ENCODE results near the gene NAT16. TPM values are rescaled to one million over a fixed set of nuclear protein-coding genes. Genes with fewer than 3 reads are reported as not detected.

The NAT16 gene
- total and polyA plus RNA-seq, 10 of the 15 experiments (the other 5 are each of a cell fraction or from before 2014, with no cell fraction given): not detected

DNA sequence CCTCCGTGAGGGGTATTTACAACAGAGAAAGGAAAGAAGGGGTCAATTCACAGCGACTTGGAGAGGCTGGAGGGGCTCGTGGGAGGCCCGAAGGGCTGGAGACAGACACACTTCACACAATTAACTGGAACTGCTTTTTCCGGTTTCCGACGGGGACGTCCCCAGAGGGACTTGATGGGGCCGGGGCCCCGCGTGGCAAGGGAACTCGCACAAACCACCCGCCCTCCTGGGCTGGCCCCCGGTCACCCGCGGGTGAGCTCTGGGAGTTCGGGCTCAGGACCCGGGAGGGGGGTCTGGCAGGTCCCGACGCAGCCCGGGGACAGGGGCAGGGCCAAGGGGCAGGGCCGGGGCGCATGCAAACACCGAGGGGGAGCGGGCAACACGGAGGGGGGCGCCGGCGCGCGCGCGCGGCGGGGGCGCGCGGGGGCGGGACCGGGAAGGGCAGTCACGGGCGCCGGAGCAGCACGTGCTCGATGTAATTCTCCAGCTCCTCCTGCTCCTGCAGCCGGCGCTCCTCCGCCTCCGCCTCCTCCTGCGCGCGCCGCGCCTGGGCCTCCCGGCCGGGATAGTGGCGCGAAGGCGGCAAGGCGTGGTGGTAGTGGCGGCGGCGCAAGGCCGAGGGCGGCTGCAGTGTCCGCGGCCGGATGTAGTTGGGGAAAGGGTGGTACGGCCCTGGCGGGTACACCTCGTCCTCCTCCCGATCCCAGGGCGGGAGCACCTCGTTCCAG lies 17.4 kb downstream of the NAT16 start (continued):
- TF ChIP-seq, protein P1, sequence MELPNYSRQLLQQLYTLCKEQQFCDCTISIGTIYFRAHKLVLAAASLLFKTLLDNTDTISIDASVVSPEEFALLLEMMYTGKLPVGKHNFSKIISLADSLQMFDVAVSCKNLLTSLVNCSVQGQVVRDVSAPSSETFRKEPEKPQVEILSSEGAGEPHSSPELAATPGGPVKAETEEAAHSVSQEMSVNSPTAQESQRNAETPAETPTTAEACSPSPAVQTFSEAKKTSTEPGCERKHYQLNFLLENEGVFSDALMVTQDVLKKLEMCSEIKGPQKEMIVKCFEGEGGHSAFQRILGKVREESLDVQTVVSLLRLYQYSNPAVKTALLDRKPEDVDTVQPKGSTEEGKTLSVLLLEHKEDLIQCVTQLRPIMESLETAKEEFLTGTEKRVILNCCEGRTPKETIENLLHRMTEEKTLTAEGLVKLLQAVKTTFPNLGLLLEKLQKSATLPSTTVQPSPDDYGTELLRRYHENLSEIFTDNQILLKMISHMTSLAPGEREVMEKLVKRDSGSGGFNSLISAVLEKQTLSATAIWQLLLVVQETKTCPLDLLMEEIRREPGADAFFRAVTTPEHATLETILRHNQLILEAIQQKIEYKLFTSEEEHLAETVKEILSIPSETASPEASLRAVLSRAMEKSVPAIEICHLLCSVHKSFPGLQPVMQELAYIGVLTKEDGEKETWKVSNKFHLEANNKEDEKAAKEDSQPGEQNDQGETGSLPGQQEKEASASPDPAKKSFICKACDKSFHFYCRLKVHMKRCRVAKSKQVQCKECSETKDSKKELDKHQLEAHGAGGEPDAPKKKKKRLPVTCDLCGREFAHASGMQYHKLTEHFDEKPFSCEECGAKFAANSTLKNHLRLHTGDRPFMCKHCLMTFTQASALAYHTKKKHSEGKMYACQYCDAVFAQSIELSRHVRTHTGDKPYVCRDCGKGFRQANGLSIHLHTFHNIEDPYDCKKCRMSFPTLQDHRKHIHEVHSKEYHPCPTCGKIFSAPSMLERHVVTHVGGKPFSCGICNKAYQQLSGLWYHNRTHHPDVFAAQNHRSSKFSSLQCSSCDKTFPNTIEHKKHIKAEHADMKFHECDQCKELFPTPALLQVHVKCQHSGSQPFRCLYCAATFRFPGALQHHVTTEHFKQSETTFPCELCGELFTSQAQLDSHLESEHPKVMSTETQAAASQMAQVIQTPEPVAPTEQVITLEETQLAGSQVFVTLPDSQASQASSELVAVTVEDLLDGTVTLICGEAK (IDR thresholded peaks at IDR 0.05; ENCODE audit: borderline replicate concordance): no peak
- TF ChIP-seq TAF1 (IDR thresholded peaks at IDR 0.05; ENCODE audit: borderline replicate concordance, low read depth, low read length) (no peak), IKZF1 (conservative IDR thresholded peaks at IDR 0.05) (peak; percentile 50), KAT2A (conservative IDR thresholded peaks at IDR 0.05; ENCODE audit: control insufficient read depth, low read depth, low read length) (no peak), MEF2A (IDR thresholded peaks at IDR 0.05; ENCODE audit: insufficient read depth, low read depth, low read length) (no peak), FOXK2 (IDR thresholded peaks at IDR 0.05) (no peak), POLR2AphosphoS2 (IDR thresholded peaks at IDR 0.05; ENCODE audit: low read depth, low read length) (no peak), STAT3 (IDR thresholded peaks at IDR 0.05; ENCODE audit: low read depth, low read length) (no peak), CBFB (IDR thresholded peaks at IDR 0.05; ENCODE audit: low read depth) (no peak), NFYB (IDR thresholded peaks at IDR 0.05; ENCODE audit: insufficient read depth, low read depth, low read length) (no peak), SUZ12 (IDR thresholded peaks at IDR 0.05; ENCODE audit: unreplicated experiment) (no peak)
- TF ChIP-seq, protein P2, sequence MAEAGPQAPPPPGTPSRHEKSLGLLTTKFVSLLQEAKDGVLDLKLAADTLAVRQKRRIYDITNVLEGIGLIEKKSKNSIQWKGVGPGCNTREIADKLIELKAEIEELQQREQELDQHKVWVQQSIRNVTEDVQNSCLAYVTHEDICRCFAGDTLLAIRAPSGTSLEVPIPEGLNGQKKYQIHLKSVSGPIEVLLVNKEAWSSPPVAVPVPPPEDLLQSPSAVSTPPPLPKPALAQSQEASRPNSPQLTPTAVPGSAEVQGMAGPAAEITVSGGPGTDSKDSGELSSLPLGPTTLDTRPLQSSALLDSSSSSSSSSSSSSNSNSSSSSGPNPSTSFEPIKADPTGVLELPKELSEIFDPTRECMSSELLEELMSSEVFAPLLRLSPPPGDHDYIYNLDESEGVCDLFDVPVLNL (IDR thresholded peaks at IDR 0.05; ENCODE audit: low read depth, low read length): no peak
- TF ChIP-seq, protein P3, sequence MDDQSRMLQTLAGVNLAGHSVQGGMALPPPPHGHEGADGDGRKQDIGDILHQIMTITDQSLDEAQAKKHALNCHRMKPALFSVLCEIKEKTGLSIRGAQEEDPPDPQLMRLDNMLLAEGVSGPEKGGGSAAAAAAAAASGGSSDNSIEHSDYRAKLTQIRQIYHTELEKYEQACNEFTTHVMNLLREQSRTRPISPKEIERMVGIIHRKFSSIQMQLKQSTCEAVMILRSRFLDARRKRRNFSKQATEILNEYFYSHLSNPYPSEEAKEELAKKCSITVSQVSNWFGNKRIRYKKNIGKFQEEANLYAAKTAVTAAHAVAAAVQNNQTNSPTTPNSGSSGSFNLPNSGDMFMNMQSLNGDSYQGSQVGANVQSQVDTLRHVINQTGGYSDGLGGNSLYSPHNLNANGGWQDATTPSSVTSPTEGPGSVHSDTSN (IDR thresholded peaks at IDR 0.05; ENCODE audit: insufficient replicate concordance, low read depth, low read length): no peak
- TF ChIP-seq, protein P4, sequence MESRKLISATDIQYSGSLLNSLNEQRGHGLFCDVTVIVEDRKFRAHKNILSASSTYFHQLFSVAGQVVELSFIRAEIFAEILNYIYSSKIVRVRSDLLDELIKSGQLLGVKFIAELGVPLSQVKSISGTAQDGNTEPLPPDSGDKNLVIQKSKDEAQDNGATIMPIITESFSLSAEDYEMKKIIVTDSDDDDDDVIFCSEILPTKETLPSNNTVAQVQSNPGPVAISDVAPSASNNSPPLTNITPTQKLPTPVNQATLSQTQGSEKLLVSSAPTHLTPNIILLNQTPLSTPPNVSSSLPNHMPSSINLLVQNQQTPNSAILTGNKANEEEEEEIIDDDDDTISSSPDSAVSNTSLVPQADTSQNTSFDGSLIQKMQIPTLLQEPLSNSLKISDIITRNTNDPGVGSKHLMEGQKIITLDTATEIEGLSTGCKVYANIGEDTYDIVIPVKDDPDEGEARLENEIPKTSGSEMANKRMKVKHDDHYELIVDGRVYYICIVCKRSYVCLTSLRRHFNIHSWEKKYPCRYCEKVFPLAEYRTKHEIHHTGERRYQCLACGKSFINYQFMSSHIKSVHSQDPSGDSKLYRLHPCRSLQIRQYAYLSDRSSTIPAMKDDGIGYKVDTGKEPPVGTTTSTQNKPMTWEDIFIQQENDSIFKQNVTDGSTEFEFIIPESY (IDR thresholded peaks at IDR 0.05): no peak
- TF ChIP-seq, protein P5, sequence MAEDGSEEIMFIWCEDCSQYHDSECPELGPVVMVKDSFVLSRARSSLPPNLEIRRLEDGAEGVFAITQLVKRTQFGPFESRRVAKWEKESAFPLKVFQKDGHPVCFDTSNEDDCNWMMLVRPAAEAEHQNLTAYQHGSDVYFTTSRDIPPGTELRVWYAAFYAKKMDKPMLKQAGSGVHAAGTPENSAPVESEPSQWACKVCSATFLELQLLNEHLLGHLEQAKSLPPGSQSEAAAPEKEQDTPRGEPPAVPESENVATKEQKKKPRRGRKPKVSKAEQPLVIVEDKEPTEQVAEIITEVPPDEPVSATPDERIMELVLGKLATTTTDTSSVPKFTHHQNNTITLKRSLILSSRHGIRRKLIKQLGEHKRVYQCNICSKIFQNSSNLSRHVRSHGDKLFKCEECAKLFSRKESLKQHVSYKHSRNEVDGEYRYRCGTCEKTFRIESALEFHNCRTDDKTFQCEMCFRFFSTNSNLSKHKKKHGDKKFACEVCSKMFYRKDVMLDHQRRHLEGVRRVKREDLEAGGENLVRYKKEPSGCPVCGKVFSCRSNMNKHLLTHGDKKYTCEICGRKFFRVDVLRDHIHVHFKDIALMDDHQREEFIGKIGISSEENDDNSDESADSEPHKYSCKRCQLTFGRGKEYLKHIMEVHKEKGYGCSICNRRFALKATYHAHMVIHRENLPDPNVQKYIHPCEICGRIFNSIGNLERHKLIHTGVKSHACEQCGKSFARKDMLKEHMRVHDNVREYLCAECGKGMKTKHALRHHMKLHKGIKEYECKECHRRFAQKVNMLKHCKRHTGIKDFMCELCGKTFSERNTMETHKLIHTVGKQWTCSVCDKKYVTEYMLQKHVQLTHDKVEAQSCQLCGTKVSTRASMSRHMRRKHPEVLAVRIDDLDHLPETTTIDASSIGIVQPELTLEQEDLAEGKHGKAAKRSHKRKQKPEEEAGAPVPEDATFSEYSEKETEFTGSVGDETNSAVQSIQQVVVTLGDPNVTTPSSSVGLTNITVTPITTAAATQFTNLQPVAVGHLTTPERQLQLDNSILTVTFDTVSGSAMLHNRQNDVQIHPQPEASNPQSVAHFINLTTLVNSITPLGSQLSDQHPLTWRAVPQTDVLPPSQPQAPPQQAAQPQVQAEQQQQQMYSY (CRISPR knock-in tag; IDR thresholded peaks at IDR 0.05): no peak

Measured in GM12878 (cell line).